ENCODE results near the gene UQCR10.

UQCR10 gene

GRCh38 chr22:29799217-29799680 is 32.1 kb downstream of the UQCR10 start:
- DNase-seq: no peak

- no peak for DNase-seq
Measured at GRCh38 chr22:29801153-29801552, 34.0 kb downstream of the UQCR10 start.

GRCh38 chr22:29801796-29802195 is 34.6 kb downstream of the UQCR10 start:
- no peak for DNase-seq

DNA sequence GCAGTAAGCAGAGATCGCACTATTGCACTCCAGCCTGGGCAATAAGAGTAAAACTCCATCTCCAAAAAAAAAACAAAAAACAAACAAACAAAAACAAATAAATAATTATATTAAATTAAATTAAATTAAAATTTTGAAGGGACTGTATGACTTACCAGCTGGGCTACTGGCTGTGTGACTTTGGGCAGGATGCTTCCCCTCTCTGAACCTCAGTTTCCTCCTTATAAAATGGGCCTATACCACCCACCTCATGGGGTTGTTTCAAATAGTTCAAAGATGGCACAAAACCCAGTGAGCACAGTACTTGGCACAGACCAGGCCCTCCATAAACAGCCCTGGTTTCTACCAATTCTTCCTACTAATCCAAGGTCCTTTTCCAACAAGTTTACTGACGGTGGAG is 36.0 kb downstream of the UQCR10 start:
- no peak for DNase-seq

- no peak for DNase-seq
Measured at GRCh38 chr22:29804985-29805384, 37.8 kb downstream of the UQCR10 start.

DNA sequence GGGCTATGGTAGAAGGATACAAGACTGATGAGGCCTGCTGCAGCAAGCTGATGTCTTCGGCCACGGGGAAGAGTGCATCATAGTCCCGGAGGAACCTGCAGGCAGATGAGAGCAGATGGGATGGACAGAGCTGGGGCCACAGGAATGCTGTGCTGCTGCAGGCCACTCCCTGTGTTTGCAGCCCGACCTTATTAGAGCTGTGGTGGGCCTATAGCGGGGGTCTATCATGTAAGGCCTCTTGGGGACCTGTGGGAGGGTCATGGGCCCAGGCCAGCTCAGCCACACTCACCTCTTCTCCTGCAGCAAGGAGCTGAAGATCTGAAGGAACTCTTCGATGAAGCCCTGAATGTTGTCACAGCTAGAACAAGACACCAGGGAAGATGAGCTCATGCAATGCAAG is 39.0 kb downstream of the UQCR10 start:
- DNase-seq: no peak

DNA sequence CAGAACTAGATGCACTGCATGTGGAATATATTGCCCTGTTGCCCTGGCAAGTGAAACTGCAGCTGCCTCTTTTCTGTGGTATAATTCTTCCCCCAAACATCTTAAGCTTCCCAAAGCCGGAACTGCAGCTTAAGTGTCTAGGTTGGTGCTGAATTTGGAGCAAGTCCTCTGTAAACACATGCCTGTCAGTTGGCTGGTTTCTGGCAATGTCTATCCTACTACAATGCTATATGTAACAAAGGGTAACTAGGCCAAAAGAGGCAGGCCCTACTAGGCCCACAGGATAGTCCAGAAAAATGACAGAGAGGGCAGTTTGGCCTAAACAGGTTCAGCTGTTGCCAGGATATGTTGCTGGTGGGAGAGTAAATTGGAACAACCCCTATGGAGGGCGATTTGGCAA is 43.0 kb downstream of the UQCR10 start:
- DNase-seq: no peak

- DNase-seq: no peak
Measured at GRCh38 chr22:29811377-29811776, 44.2 kb downstream of the UQCR10 start.

- no peak for DNase-seq
Measured at GRCh38 chr22:29813126-29813525, 46.0 kb downstream of the UQCR10 start.

- DNase-seq: no peak
Measured at GRCh38 chr22:29813563-29813962, 46.4 kb downstream of the UQCR10 start.

DNA sequence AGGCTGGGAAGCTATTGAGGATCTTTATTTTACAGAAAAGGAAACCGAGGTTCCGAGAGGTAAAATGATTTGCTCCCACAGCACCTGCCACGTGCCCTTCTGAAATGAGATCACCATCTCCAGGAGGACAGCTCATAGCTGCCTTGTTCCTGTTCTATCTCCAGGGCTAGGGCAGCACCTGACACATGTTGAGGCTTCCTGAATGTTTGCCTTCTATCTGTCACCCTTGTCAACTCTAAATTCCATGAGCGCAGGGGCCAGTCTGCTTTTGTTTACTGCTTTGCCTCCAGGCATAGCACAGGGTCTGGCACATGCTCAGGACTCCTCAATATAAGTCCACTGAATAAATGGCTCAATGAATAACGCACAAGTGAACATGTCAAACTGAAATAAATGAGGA is 46.8 kb downstream of the UQCR10 start:
- no peak for DNase-seq

- no peak for DNase-seq
Measured at GRCh38 chr22:29815580-29815979, 48.4 kb downstream of the UQCR10 start.

DNA sequence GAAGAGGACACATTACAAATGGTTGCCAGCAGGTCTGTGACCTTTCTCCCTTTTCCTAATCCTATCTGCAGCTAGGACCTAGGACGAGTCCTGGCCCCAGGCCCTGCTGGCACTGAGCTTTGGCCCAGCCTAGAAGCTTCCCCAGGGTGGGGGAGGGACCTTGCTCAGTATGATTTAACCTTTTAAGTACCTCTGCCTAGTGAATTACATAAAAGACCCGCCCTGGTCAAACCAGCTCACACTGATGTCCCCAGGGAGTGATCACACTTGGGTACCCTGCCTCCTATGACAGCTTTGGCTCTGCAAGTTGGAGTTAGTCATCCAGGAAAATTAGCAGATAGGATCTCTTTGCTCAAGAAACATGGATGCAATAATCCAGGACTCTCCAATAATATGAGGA is 49.0 kb downstream of the UQCR10 start:
- DNase-seq: no peak

- DNase-seq: no peak
Measured at GRCh38 chr22:29816539-29816938, 49.4 kb downstream of the UQCR10 start.

GRCh38 chr22:29816980-29817379 is 49.8 kb downstream of the UQCR10 start:
- DNase-seq: no peak

DNA sequence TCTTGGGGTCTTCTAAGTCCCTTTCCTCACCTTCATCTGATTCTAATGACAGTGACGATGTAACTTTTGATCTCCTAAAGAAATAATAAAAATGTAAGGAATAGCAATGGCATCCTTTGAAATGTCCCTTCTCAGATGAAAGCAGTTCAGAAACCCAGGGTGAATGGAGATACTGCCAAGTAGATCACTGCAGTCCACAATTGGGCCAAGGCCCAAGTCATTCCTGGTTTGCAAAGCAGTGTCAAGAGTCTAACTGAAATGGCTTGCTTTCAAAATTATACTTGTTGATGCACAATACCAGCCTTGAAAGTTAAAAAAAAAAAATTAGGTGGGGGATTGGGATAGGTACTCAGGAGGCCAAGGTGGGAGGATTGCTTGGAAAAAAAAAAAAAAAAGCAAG is 50.6 kb downstream of the UQCR10 start:
- no peak for DNase-seq

DNA sequence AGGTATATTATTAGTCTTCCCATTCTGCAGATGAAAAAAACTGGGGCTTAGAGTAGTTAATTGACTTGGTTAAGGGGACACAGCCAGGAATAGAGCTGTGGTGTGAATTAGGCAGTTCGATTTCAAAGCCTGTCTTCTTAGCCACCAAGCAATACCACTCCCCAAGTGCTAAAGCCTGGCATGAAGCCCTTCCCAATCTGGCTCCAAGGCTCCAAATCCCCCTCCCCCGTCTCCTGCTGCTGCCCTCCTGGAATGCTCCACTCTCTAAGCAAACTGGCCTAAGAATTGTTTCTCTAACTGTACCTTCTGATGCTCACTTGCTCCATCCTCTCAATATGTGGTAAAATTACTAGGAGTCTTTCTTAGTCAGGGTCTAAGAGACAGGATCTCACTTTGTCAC is 52.3 kb downstream of the UQCR10 start:
- DNase-seq: no peak
